ENCODE measurements around the gene WNT1. TPM values are rescaled to one million over a fixed set of nuclear protein-coding genes. Genes with fewer than 3 reads are reported as not detected.

The WNT1 gene
- total RNA-seq, 1 donor from 2014 or later, result not detected

GRCh38 chr12:49028666-49029275 is 50.6 kb downstream of the WNT1 start:
- TF ChIP-seq, protein P1, sequence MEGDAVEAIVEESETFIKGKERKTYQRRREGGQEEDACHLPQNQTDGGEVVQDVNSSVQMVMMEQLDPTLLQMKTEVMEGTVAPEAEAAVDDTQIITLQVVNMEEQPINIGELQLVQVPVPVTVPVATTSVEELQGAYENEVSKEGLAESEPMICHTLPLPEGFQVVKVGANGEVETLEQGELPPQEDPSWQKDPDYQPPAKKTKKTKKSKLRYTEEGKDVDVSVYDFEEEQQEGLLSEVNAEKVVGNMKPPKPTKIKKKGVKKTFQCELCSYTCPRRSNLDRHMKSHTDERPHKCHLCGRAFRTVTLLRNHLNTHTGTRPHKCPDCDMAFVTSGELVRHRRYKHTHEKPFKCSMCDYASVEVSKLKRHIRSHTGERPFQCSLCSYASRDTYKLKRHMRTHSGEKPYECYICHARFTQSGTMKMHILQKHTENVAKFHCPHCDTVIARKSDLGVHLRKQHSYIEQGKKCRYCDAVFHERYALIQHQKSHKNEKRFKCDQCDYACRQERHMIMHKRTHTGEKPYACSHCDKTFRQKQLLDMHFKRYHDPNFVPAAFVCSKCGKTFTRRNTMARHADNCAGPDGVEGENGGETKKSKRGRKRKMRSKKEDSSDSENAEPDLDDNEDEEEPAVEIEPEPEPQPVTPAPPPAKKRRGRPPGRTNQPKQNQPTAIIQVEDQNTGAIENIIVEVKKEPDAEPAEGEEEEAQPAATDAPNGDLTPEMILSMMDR (conservative IDR thresholded peaks at IDR 0.05; ENCODE audit: low read depth, low read length), result no peak
- H3K4me3 ChIP-seq (ENCODE audit: low read depth, low read length), result no peak overlapping the region
- DNase-seq (ENCODE audit: low read depth), result no peak

GRCh38 chr12:49030119-49030518 is 52.0 kb downstream of the WNT1 start:
- no peak for DNase-seq (ENCODE audit: low read depth)
- TF ChIP-seq, protein P1 (conservative IDR thresholded peaks at IDR 0.05; ENCODE audit: low read depth, low read length), result no peak
- H3K4me3 ChIP-seq (ENCODE audit: low read depth, low read length), result no peak overlapping the region

GRCh38 chr12:49030714-49031572 is 52.8 kb downstream of the WNT1 start:
- DNase-seq (ENCODE audit: low read depth), result no peak
- no peak overlapping the region for H3K4me3 ChIP-seq (ENCODE audit: low read depth, low read length)
- TF ChIP-seq, protein P1 (conservative IDR thresholded peaks at IDR 0.05; ENCODE audit: low read depth, low read length), result no peak

GRCh38 chr12:49031573-49032161 is 53.5 kb downstream of the WNT1 start:
- TF ChIP-seq, protein P1 (conservative IDR thresholded peaks at IDR 0.05; ENCODE audit: low read depth, low read length), result no peak
- DNase-seq (ENCODE audit: low read depth), result no peak
- H3K4me3 ChIP-seq (ENCODE audit: low read depth, low read length), result no peak overlapping the region

Other genes starting within 250 kb of the WNT1 start
- 13.5 and 21.6 TPM in 2 replicates for gene ADCY6, start 189.2 kb upstream of the WNT1 start, total RNA-seq
- 19.6 and 32.6 TPM in 2 replicates for gene CACNB3, start 159.8 kb upstream of the WNT1 start, total RNA-seq
- 84.0 and 90.8 TPM in 2 replicates for gene DDX23, start 126.2 kb upstream of the WNT1 start, total RNA-seq
- gene RND1, start 112.5 kb upstream of the WNT1 start, total RNA-seq, result 3.3 and 8.9 TPM in 2 replicates
- 21.0 and 21.8 TPM in 2 replicates for gene FKBP11, start 52.8 kb upstream of the WNT1 start, total RNA-seq
- 62.8 and 108 TPM in 2 replicates for gene ARF3, start 20.8 kb upstream of the WNT1 start, total RNA-seq
- gene WNT10B, start 6.6 kb upstream of the WNT1 start, total RNA-seq, result not detected in 2 replicates
- 0.14 and 0.29 TPM in 2 replicates for gene DDN, start 21.1 kb downstream of the WNT1 start, total RNA-seq
- gene PRKAG1, start 40.5 kb downstream of the WNT1 start, total RNA-seq, result 50.7 and 68.5 TPM in 2 replicates
- gene KMT2D, start 82.5 kb downstream of the WNT1 start, total RNA-seq, result 16.6 and 17.2 TPM in 2 replicates
- gene RHEBL1, start 91.7 kb downstream of the WNT1 start, total RNA-seq, result 1.6 and 2.3 TPM in 2 replicates
- 0.14 and 0.52 TPM in 2 replicates for gene DHH, start 116.5 kb downstream of the WNT1 start, total RNA-seq
- 21.8 and 37.8 TPM in 2 replicates for gene LMBR1L, start 132.5 kb downstream of the WNT1 start, total RNA-seq
- gene TUBA1B, start 153.1 kb downstream of the WNT1 start, total RNA-seq, result 2,565 and 4,770 TPM in 2 replicates
- gene TUBA1A, start 210.8 kb downstream of the WNT1 start, total RNA-seq, result 929 and 1,025 TPM in 2 replicates

Data from epithelial cell of proximal tubule (primary cell).